HCT116 (cell line): ENCODE measurements around the gene KLF2.

Experiments
- CEBPB ChIP-seq: IDR thresholded peaks from 2 replicates; pipeline ENCODE4 v1.6.1; 2012; ENCODE audit warnings: low read depth
- EGR1 ChIP-seq: IDR thresholded peaks from 2 replicates; pipeline ENCODE4 v1.6.1; 2012; ENCODE audit warnings: low read depth
- EZH2 ChIP-seq: fragments of 200-600 bp; sonication (generic); IDR thresholded peaks from 2 replicates; pipeline ENCODE4 v1.6.1; 2017; ENCODE audit warnings: antibody characterized with exemption, mixed run types
- EZH2phosphoT487 ChIP-seq: fragments of 200-600 bp; IDR thresholded peaks from 2 replicates; pipeline ENCODE4 v1.6.1; 2018; ENCODE audit warnings: antibody characterized with exemption, borderline replicate concordance
- FOSL1 ChIP-seq: IDR thresholded peaks from 2 replicates; pipeline ENCODE4 v1.6.1; 2012; ENCODE audit warnings: low read depth
- MAX ChIP-seq: IDR thresholded peaks from 2 replicates; pipeline ENCODE4 v1.6.1; 2012
- POLR2A ChIP-seq: IDR thresholded peaks from 2 replicates; pipeline ENCODE4 v1.7.0; 2011; ENCODE audit warnings: borderline replicate concordance; ENCODE audit not compliant: insufficient read depth, insufficient read length; ENCODE audit errors: extremely low read depth
- POLR2AphosphoS5 ChIP-seq: IDR thresholded peaks from 2 replicates; pipeline ENCODE4 v1.6.1; 2011; ENCODE audit warnings: mild to moderate bottlenecking, low read depth, low read length, moderate library complexity
- RAD21 ChIP-seq: IDR thresholded peaks from 2 replicates; pipeline ENCODE4 v1.6.1; 2012; ENCODE audit warnings: low read depth, mild to moderate bottlenecking
- SIN3A ChIP-seq: IDR thresholded peaks from 2 replicates; pipeline ENCODE4 v1.6.1; 2012; ENCODE audit warnings: low read depth
- SRF ChIP-seq: IDR thresholded peaks from 2 replicates; pipeline ENCODE4 v1.6.1; 2012; ENCODE audit warnings: low read depth
- YY1 ChIP-seq: IDR thresholded peaks from 2 replicates; pipeline ENCODE4 v1.6.1; 2011; ENCODE audit warnings: low read length, low read depth, moderate library complexity, mild to moderate bottlenecking; ENCODE audit not compliant: insufficient replicate concordance; ENCODE audit errors: extremely low read depth
- ZBTB33 ChIP-seq: IDR thresholded peaks from 2 replicates; pipeline ENCODE4 v1.6.1; 2011; ENCODE audit warnings: mild to moderate bottlenecking, low read length, moderate library complexity; ENCODE audit not compliant: insufficient replicate concordance; ENCODE audit errors: extremely low read depth
- TF ChIP-seq, protein P1 (sequence below), 3 experiments: fragments of 200-600 bp in 1 of 3; sonication (generic) in 1 of 3; IDR thresholded peaks in 2 of 3; conservative IDR thresholded peaks in 1 of 3; 2 replicates each; pipeline ENCODE4 v1.5.1; 2012 to 2017; ENCODE audit warnings: low read depth in 2 of 3, low read length in 2 of 3, antibody characterized with exemption in 1 of 3, borderline replicate concordance in 1 of 3, control low read depth in 1 of 3, mild to moderate bottlenecking in 1 of 3, mixed read lengths in 1 of 3, mixed run types in 1 of 3, moderate library complexity in 1 of 3; ENCODE audit not compliant: insufficient read depth in 1 of 3

DNA sequence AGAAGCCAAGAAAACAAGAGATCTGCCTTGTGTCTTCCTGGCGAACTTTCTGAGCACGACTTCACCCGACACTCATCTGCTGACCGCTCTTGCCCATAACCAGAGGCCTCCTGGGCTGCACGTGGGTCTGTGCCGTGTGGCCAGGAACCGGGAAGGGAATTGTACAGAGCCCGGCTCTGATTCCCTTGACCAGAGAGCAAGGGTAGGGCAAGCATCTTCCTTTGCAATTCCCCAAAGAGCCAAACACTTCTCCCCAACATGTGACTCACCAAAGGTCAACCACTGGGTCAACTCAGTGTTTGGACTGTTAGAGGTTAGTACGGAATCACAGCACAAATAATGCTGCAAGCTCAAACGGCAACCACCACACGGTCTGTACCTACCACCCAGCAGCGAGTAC is 48.9 kb downstream of the KLF2 start:
- TF ChIP-seq YY1 (no peak), POLR2A (no peak), EZH2phosphoT487 (no peak), RAD21 (no peak), SRF (no peak), CEBPB (no peak), EGR1 (no peak), EZH2 (no peak), ZBTB33 (no peak), POLR2AphosphoS5 (no peak), SIN3A (no peak), MAX (no peak), FOSL1 (no peak)
- TF ChIP-seq, protein P1, sequence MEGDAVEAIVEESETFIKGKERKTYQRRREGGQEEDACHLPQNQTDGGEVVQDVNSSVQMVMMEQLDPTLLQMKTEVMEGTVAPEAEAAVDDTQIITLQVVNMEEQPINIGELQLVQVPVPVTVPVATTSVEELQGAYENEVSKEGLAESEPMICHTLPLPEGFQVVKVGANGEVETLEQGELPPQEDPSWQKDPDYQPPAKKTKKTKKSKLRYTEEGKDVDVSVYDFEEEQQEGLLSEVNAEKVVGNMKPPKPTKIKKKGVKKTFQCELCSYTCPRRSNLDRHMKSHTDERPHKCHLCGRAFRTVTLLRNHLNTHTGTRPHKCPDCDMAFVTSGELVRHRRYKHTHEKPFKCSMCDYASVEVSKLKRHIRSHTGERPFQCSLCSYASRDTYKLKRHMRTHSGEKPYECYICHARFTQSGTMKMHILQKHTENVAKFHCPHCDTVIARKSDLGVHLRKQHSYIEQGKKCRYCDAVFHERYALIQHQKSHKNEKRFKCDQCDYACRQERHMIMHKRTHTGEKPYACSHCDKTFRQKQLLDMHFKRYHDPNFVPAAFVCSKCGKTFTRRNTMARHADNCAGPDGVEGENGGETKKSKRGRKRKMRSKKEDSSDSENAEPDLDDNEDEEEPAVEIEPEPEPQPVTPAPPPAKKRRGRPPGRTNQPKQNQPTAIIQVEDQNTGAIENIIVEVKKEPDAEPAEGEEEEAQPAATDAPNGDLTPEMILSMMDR (IDR thresholded peaks at IDR 0.05 in 2 of 3, conservative IDR thresholded peaks at IDR 0.05 in 1 of 3; ENCODE audit: borderline replicate concordance in 1 of 3, insufficient read depth in 1 of 3, low read depth in 2 of 3, low read length in 2 of 3): no peak
